Endothelial cell of umbilical vein (primary cell): ENCODE data around the gene LDLRAD3. TPM values are rescaled to one million over a fixed set of nuclear protein-coding genes. Genes with fewer than 3 reads are reported as not detected.

Source experiments
- BruUV-seq: library from RNA; stranded (reverse); fragments of 400-500 nt; replicated peaks from 2 replicates; lab custom pipeline; 2021; lab: Mats Ljungman, UMichigan
- CTCF ChIA-PET: fragments of 300-600, 350-600 bp; sonication (Branson Sonifier 250); formaldehyde crosslinking; loops from one replicate; lab custom pipeline; 2021; ENCODE audit warnings: antibody characterized with exemption, inconsistent platforms; lab: Charles Lee
- POLR2A ChIA-PET: fragments of 300-600, 350-600 bp; sonication (Branson Sonifier 250); formaldehyde crosslinking; loops from one replicate; lab custom pipeline; 2021; ENCODE audit warnings: antibody characterized with exemption, inconsistent platforms; lab: Charles Lee
- DNase-seq: peaks from one replicate; pipeline ENCODE4 v3.0.0-alpha.2; 2011; ENCODE audit warnings: low read depth, low spot score
- FAIRE-seq: peaks from 2 replicates; lab custom pipeline; 2011; peaks lifted over from hg19 to GRCh38; lab: Jason Lieb, UNC
- H2AFZ ChIP-seq: 2 replicates; pipeline ENCODE4 v1.6.0; 2012; ENCODE audit warnings: low read depth, low read length, control low read depth, inconsistent platforms
- H3K27ac ChIP-seq: 2 replicates; pipeline ENCODE4 v1.5.1; 2011; ENCODE audit warnings: low read depth, mild to moderate bottlenecking, control low read depth, low read length, moderate library complexity; ENCODE audit not compliant: insufficient read depth
- H3K27me3 ChIP-seq, 2 experiments: 2 replicates each; pipeline versions ENCODE4 v1.6.0 to v1.6.1; 2011; ENCODE audit warnings: low read length in 2 of 2, mixed read lengths in 1 of 2; ENCODE audit not compliant: control insufficient read depth in 2 of 2, insufficient read depth in 2 of 2
- H3K36me3 ChIP-seq, 2 experiments: 2 replicates in 1 of 2; 3 replicates in 1 of 2; pipeline ENCODE4 v1.5.1; 2011; ENCODE audit warnings: low read length in 2 of 2, mild to moderate bottlenecking in 1 of 2, moderate library complexity in 1 of 2; ENCODE audit not compliant: control insufficient read depth in 2 of 2, insufficient read depth in 2 of 2; ENCODE audit errors: extremely low read depth in 1 of 2
- H3K4me1 ChIP-seq: 3 replicates; pipeline ENCODE4 v1.5.1; 2011; ENCODE audit warnings: mild to moderate bottlenecking, low read length; ENCODE audit not compliant: control insufficient read depth, insufficient read depth; ENCODE audit errors: extremely low read depth
- H3K4me2 ChIP-seq: 2 replicates; pipeline ENCODE4 v1.6.1; 2011; ENCODE audit warnings: low read length, control low read depth, mixed read lengths; ENCODE audit not compliant: insufficient read depth
- H3K4me3 ChIP-seq, 3 experiments: fragments of 200-600 bp in 1 of 3; sonication (generic), shearing (Covaris generic) in 1 of 3; replicated peaks in 1 of 3; 2 replicates each; pipeline ENCODE4 v1.5.1; 2011 to 2016; ENCODE audit warnings: control low read depth in 3 of 3, low read length in 3 of 3, mild to moderate bottlenecking in 2 of 3, inconsistent platforms in 1 of 3, low read depth in 1 of 3, moderate library complexity in 1 of 3; ENCODE audit not compliant: insufficient read depth in 1 of 3
- H3K79me2 ChIP-seq: 2 replicates; pipeline ENCODE4 v1.6.0; 2012; ENCODE audit warnings: low read length, inconsistent platforms; ENCODE audit not compliant: control insufficient read depth, insufficient read depth
- H3K9ac ChIP-seq: replicated peaks from 2 replicates; pipeline ENCODE3; 2011; ENCODE audit warnings: low read length, control low read depth; ENCODE audit not compliant: insufficient read depth; ENCODE audit errors: extremely low read depth
- H3K9me1 ChIP-seq: replicated peaks from 3 replicates; pipeline ENCODE4 v1.6.0; 2011; ENCODE audit warnings: mild to moderate bottlenecking, low read length; ENCODE audit not compliant: control insufficient read depth, insufficient read depth; ENCODE audit errors: extremely low read depth
- H3K9me3 ChIP-seq: replicated peaks from 2 replicates; pipeline ENCODE4 v1.5.1; 2012; ENCODE audit warnings: low read length, inconsistent platforms; ENCODE audit not compliant: control insufficient read depth, insufficient read depth
- H4K20me1 ChIP-seq: replicated peaks from 2 replicates; pipeline ENCODE3; 2011; ENCODE audit warnings: mild to moderate bottlenecking, low read length; ENCODE audit not compliant: control insufficient read depth, insufficient read depth; ENCODE audit errors: extremely low read depth
- CTCF ChIP-seq, 2 donors: IDR thresholded peaks; 1 replicate in 1 of 2; 2 replicates in 1 of 2; pipeline ENCODE4 v1.5.1; 2011; ENCODE audit warnings: low read length in 2 of 2, mild to moderate bottlenecking in 2 of 2, moderate library complexity in 2 of 2, control low read depth in 1 of 2, inconsistent platforms in 1 of 2, low read depth in 1 of 2; ENCODE audit not compliant: insufficient read depth in 1 of 2; ENCODE audit errors: extremely low read depth in 1 of 2
- EZH2 ChIP-seq: IDR thresholded peaks from 2 replicates; pipeline ENCODE4 v1.6.1; 2012; ENCODE audit warnings: borderline replicate concordance, low read depth, mild to moderate bottlenecking, moderate library complexity, low read length, inconsistent platforms; ENCODE audit not compliant: severe bottlenecking
- FOS ChIP-seq: IDR thresholded peaks from 2 replicates; pipeline ENCODE4 v1.6.1; 2011; ENCODE audit warnings: mild to moderate bottlenecking, low read length, moderate library complexity, borderline replicate concordance; ENCODE audit not compliant: insufficient read depth
- GATA2 ChIP-seq: IDR thresholded peaks from 2 replicates; pipeline ENCODE4 v1.7.0; 2011; ENCODE audit warnings: low read depth, mild to moderate bottlenecking, moderate library complexity, mixed read lengths, low read length; ENCODE audit not compliant: insufficient read length, insufficient read depth
- JUN ChIP-seq: IDR thresholded peaks from 2 replicates; pipeline ENCODE4 v1.6.1; 2011; ENCODE audit warnings: borderline replicate concordance, low read depth; ENCODE audit not compliant: insufficient read length, insufficient read depth
- MAX ChIP-seq: IDR thresholded peaks from 2 replicates; pipeline ENCODE4 v1.6.1; 2011; ENCODE audit not compliant: insufficient read depth, insufficient read length
- MYC ChIP-seq: IDR thresholded peaks from one replicate; pipeline ENCODE4 v1.6.1; 2011; ENCODE audit warnings: mild to moderate bottlenecking, low read depth, low read length
- POLR2A ChIP-seq: IDR thresholded peaks from 2 replicates; pipeline ENCODE4 v1.6.1; 2012; ENCODE audit warnings: low read depth, mild to moderate bottlenecking, control low read depth, low read length
- POLR2AphosphoS5 ChIP-seq: IDR thresholded peaks from 2 replicates; pipeline ENCODE4 v1.6.1; 2012; ENCODE audit warnings: low read depth, mild to moderate bottlenecking, control low read depth, low read length, moderate library complexity; ENCODE audit not compliant: insufficient read depth
- dilution Hi-C: fragments of 300-500 bp; cut with MboI; formaldehyde crosslinking; loops from one replicate; pipeline ENCODE4 v1.15.0; 2019; ENCODE audit warnings: low sequenced_read_pairs; ENCODE audit not compliant: extremely low pct_ligation_motif_present
- intact Hi-C: fragments of 100-400 bp; cut with micrococcal nuclease; formaldehyde crosslinking; loops from one replicate; pipeline ENCODE4 v1.10.0; 2022
- polyA plus RNA-seq, 4 experiments: library from polyadenylated mRNA; depleted of rRNA in 3 of 4; stranded (reverse) in 3 of 4; unstranded in 1 of 4; fragments of >200 nt; gene quantifications; 2 replicates each; pipeline versions ENCODE4 v1.2.1 to v1.2.3, GENCODE V29; 2011 to 2012; ENCODE audit warnings: missing spikeins in 1 of 4
- total RNA-seq: library from RNA; stranded (reverse); gene quantifications from 2 replicates; pipeline ENCODE4 v1.2.3, GENCODE V29; 2021

LDLRAD3 gene
- total and polyA plus RNA-seq, 2 donors (not counting 3 experiments of a cell fraction or from before 2014, with no cell fraction given): 17.9 to 25.1 TPM

GRCh38 chr11:36095716-36096115 lies 151.9 kb downstream of the LDLRAD3 start:
- intact Hi-C loops: no loop called here
- no peaks in the 10 kb centered on the region for H4K20me1 ChIP-seq
- H3K9me1 ChIP-seq: no peaks in the 10 kb centered on the region
- ChIA-PET CTCF (interaction anchor here (0.8 to 1.7 kb wide), 4 partner anchors 18 to 397 kb away, joined by 3 to 8 read pairs (median 3); no protein-coding TSS in a partner anchor), POLR2A (no interaction called here)
- H3K27ac ChIP-seq: no peak overlapping the region
- peaks cover 11% of the 10 kb centered on the region for H3K4me1 ChIP-seq
- no peak overlapping the region for H3K4me3 ChIP-seq
- DNase-seq: no peak
- no peaks in the 10 kb centered on the region for H3K79me2 ChIP-seq
- dilution Hi-C loops: no loop called here
- no peak overlapping the region for H2AFZ ChIP-seq
- H3K36me3 ChIP-seq: no peaks in the 10 kb centered on the region
- no peak for FAIRE-seq
- BruUV-seq: no TSS peak
- TF ChIP-seq JUN (no peak), POLR2A (no peak), EZH2 (no peak), MYC (no peak), POLR2AphosphoS5 (no peak), MAX (no peak), FOS (no peak), CTCF (IDR thresholded peaks at IDR 0.05; ENCODE audit: extremely low read depth in 1 of 2, insufficient read depth in 1 of 2, low read depth in 1 of 2, low read length in 2 of 2) (no peak), GATA2 (no peak)
- no peaks in the 10 kb centered on the region for H3K27me3 ChIP-seq
- H3K4me2 ChIP-seq: no peak overlapping the region
- no peaks in the 10 kb centered on the region for H3K9me3 ChIP-seq
- H3K9ac ChIP-seq: no peak overlapping the region
